SW480 (cell line): ENCODE data around the gene CHID1.

Experiments
- DNase-seq: peaks from one replicate; pipeline ENCODE4 v3.0.0-alpha.2; 2016; ENCODE audit warnings: low spot score

Gene CHID1

DNA sequence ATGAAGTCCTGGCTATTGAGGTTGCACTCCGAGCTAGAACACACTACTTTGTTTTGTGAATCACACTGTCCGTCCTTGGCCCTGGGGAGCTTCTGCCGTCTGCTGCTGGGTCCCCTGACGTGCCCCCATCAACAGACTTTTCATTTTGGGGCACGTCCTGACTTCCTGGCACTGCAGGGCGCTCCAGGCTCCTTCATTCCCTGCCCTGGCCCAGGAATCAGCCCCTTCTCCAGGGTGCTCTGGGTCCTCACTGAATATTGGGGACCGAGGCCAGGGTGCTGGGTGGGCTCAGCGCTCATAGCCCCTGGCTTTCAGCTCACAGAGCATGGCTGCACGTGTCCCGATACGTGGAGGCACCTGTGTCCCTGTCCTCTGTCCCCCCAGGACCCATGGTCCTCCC is 45.7 kb downstream of the CHID1 start:
- no peak for DNase-seq

DNA sequence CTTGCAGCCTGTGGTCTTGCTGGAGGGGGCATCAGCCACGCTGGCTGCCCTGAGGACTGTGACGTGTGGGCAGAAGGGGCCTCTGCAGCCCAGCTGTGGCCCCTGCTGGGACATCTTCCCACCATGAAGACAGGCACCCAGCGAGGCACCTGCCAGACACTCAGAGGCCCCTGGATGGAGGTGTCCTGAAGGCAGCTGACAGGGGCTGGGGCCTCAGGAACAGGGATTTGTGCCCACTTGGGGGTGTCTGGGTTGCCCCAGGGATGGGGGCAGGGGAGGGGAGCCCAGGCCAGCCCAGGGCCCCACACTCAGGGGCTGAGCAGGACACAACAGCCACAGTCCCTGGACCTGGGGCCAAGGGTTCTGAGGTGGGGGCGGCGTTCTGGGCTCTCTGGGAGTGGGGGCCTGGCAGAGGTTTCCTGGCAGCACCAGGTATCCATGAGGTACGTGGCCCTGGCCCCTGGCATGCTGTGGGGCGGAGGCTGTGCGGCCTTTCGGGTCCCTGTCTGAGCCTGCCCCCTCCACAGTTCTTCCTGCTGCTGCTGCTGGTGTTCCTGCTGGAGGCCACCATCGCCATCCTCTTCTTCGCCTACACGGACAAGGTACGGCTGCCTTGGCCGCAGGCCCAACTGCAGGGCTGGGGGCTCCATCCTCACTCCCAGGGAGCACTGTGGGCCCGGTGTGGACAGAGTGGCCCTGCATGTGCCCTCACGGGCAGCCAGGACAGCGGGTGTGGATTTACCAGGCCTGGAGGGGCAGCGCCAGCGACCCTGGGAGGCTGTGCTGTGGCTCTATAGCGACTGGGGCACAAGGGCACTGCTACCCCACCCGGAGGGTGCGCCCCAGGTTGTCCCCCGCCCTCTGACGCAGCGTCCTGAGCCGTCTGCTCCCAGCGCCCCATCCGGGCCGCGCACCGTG is 46.4 kb downstream of the CHID1 start:
- DNase-seq: no peak

- DNase-seq: no peak
Measured at GRCh38 chr11:863023-863909, 47.3 kb downstream of the CHID1 start.

GRCh38 chr11:862696-863022 is 48.0 kb downstream of the CHID1 start:
- no peak for DNase-seq

DNA sequence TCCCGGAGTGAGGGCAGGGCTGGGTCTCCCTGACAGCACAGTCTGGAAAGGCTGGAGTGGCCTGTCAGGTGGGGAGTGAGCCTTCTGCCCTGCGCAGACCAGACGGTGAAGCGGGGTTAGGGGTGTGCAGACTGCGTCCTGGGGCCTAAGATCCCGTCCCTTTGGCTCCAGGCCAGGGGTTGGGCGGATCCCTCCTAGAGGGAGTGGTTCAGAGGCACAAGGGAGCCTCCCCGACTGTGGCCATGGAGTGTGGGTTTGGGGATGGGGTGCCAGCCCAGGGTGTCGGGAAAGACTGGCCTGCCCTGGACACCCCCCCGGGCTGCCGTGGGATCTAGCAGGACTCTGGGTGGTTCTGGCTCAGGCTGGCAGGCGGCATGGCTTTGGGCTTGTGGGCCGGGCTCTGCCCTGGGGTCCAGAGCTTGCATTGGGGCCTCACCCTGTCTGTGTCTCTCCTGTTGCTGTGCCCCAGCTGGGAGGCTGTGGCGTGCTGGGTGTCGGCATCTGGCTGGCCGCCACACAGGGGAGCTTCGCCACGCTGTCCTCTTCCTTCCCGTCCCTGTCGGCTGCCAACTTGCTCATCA is 48.4 kb downstream of the CHID1 start:
- no peak for DNase-seq

DNA sequence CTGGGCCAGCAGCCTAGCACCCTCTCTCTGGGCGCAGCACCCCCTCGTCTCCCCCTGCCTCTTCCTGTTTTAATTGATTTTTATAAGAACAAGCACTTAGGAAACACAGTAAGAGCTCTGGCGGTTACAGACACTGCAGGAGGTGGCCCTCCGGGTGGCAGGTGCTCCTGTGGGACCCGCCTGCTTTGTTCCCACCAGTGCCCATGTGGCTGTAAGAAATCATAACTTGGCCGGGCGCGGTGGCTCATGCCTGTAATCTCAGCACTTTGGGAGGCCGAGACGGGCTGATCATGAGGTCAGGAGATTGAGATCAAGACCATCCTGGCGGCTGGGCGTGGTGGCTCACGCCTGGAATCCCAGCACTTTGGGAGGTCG is 49.5 kb downstream of the CHID1 start:
- DNase-seq: no peak

GRCh38 chr11:860234-861104 is 50.1 kb downstream of the CHID1 start:
- DNase-seq: no peak

GRCh38 chr11:859394-860131 is 51.0 kb downstream of the CHID1 start:
- peak; percentile 64 for DNase-seq

DNA sequence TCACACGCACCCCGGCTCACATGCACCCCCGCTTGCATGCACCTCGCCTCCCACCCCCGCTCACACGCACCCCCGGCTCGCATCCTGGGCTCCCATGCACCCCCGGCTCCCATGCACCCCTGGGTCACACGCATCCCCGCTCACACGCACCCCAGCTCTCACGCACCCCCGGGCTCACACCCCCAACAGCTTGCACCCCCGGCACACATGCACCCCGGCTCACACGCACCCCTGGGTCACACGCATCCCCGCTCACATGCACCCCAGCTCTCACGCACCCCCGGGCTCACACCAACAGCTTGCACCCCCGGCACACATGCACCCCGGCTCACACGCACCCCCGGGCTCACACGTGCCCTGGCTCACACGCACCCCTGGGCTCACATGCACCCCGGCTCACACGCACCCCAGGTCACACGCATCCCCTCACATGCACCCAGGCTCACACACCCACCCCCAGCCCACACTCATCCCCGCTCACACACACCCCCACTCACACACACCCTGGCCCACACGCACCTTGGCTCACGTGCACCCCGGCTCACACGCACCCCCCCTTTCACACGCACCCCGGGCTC is 51.8 kb downstream of the CHID1 start:
- no peak for DNase-seq

DNA sequence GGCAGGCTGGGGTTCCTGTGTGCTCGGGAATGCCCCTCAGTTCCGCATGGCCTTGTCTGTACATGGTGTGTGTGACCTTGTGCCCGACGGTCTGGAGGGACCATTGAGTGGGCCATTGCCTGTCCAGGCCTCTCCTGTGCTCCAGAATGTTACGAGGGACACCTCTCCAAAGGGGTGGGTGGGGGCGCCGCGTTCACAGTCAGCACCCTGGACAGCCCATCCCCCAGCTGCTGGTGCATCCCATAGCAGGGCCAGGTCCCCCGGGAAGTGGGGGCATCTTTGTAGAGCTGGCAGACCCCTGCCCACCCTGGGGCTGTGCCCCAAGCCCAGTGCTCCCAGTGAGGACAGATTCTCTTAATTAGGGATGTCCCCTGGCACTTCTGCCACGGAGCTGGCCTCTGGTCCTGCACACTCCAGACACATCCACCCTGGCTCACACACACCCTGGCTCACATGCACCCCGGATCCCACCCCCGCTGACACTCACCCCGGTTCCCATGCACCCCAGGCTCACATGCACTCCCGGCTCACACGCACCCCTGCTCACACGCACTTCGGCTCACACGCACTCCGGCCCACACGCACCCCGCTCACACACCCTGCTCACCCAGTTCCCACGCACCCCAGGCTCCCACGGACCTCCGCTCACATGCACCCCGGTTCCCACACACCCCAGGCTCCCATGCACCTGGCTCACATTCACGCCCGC is 52.4 kb downstream of the CHID1 start:
- DNase-seq: no peak

DNA sequence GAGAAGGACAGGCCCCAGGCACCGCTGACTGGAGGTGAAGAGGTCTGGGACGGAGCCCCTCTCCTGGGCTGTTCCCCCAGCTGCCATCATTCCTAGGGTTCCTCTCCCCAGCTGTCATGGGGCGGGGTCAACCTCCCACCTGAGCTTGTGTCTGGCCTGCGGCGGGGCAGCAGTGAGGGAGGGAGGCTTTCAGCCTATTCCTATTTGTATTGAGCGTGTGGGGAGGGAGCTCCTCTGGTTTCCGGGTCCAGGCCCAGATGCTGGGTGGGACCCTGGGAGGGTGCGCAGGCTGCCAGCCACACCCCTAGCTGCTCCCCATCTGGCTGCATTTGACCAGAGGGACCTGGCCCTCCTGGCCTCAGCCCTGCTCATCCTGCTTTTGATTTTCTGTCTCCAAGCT is 54.2 kb downstream of the CHID1 start:
- no peak for DNase-seq

DNA sequence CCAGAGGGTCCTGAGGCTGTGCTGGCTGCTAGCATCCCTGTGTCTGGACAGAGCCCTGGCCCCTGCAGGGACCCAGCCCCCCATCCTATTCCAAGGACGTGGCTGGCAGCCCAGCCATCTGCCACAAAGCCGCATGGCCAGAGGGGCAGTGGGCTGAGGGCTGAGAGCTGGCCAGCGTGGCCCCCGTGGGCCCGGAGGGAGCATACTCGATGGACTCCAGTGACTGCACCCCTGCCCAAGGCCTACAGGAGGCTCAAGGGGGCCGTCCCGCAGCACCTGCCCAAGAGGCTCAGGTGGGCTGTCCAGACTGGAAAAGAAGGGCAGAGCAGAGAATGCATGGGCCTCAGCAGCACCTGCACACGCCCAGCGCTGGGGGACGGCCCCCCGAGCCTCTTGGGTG is 54.8 kb downstream of the CHID1 start:
- no peak for DNase-seq

- DNase-seq: no peak
Measured at GRCh38 chr11:855330-855674, 55.3 kb downstream of the CHID1 start.

- no peak for DNase-seq
Measured at GRCh38 chr11:854601-855329, 55.8 kb downstream of the CHID1 start.

DNA sequence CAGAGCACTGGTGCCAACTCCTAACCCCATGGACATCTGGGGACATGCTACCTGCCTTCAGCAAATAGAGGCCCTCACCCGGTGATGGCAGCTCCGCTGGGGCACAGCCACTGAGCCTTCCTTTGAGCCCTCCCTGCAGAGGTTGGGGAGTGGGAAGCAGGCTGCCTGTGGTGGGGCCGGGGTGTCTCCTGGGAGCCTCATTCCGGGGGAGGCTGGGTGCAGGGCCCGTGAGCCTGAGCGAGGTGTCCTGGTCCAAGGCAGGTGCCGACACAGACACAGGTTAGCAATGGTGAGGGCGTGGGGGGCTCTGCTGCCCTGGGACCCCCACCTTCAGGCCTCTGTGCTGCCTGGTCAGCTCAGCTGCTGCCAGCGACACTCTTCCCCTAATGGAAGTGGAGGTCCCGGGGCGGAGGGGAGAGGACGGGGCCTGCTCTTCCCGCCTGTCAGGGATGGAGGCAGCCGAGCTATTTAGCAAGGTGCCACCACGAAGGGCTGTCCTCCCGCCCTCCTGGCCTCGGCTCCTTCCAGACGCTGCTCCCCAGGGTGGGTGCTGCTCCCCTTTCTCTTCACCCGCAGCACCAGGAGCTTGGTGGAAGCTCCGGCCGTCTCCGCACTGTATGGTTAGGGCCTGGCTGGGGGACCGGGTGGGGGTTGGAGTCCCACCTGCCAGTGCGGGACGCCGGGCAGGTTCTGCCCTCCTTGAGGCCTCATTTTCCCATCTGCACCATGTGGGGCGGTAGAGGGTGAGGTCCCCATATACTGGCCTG is 56.7 kb downstream of the CHID1 start:
- no peak for DNase-seq

DNA sequence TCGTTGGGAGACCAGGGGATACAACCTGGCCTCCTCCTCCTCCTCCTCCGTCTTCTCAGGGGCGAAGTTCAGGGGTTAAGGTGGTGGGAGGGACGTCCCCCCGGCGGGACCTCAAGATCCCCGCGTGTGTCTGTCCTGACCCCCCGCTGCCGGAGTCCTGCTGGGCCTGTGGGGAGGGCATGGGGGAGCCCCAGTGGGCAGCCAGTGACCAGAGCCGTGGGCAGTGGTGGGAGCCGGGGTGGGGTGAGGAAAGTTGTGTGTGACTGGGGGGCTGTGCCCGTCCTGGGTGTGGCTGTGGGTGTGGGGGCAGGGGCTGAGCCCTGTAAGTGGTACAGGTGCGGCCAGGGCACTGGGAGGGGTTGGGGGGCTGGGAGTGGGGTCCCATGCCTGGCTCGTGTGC is 57.8 kb downstream of the CHID1 start:
- no peak for DNase-seq

- DNase-seq: no peak
Measured at GRCh38 chr11:850775-851763, 59.5 kb downstream of the CHID1 start.
